Measurements from ENCODE around the gene CASR.

Gene CASR

DNA sequence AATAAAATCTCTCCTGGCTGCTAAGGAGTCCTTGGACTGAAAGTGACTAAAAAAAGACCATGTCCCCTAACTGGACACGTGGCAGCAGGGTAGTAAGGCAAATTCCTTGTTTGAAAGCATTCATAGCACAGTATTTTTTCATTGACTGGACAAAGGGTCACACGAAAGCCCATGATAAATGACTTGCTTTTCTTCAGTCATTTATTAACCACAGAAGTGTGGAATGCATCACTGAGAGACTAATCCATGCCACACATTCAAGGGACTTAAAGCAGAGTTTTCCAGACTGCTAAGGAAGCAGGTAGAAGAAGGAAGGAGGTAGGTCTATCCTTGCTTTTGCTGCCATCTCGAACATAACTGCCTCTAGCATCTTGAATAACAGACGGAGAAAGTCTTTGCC, 31.2 kb downstream of the CASR start:
- DNase-seq (ENCODE audit: low read depth) = no peak

DNA sequence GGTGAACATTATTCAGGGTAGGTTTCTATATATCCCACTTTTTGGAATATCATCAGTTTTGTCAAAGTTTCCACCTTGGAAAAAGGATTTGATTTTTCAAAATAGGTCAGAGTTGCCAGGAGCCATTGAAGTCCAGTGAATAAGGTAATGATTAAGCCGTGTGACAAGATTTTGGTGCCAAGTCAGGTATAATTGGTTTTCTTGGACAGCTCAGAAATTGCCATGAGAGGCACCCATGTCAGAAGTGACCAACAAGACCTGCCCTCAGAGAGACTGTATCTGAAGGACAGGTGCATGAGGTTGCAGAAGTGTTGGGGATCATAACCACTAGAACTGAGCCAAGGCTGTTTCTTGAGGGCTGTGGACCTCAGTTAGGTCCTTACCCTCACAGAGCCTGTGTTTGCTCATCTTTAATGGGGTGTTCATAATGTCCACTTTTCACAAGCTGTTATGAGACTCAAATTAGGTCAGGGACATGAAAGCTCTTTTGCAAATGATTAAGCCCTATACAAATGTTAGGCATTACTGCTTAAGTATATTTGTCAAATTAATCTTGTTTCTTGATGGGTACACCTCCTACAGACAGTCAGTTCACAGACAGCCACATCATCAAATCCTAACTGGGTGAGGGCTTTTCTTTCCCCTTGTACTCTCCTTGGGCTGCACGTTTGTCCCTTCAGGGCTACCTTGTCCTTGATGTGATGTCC, 32.3 kb downstream of the CASR start:
- DNase-seq (ENCODE audit: low read depth) = no peak

DNA sequence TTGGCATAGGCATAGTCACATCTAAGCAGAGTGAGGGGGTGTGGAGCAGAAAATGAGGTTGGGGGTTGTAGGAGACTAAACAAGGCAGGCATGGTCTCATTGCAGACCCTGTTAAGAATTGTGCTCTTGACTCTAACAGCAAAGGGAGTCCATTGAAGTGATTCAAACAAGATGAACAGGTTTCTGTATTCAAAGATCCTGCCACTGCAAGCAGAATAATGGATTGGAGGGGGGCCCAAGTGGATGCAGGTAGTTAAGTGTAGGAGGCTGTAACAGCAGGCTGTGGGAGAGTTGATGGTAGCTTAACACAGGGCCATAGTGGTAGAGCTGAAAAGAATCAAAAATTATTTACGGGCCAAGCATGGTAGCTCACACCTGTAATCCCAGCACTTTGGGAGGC, 34.4 kb downstream of the CASR start:
- no peak for DNase-seq (ENCODE audit: low read depth)

DNA sequence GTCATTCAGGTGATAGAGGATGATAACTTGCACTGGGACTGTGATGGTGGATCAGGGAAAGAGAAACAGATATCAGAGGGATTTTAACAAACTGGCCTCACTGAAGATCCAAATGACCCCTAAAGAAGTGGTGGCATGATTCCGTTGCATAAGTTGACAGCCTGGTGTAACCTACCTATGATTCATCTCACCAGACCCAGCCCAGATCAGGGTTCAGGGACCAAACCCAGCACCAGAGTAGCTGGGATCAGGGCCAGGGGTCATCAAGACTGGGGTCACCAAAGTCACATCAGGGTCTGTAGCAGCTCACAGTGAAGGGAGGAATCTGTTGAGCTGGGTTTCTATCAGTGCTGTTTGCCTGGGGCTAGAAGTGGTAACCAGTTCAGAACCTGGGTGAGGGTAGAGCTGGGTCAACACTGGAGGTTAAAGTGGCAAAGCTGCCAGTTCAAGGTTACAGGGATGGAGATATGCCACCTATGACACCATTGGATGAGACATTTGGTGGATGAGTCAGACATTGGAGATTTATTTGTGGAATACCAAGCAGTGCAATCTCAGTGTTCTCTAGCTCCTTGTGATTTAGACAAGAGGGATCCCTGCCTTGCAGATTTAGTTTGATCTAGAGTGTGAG, 35.9 kb downstream of the CASR start:
- no peak for DNase-seq (ENCODE audit: low read depth)

DNA sequence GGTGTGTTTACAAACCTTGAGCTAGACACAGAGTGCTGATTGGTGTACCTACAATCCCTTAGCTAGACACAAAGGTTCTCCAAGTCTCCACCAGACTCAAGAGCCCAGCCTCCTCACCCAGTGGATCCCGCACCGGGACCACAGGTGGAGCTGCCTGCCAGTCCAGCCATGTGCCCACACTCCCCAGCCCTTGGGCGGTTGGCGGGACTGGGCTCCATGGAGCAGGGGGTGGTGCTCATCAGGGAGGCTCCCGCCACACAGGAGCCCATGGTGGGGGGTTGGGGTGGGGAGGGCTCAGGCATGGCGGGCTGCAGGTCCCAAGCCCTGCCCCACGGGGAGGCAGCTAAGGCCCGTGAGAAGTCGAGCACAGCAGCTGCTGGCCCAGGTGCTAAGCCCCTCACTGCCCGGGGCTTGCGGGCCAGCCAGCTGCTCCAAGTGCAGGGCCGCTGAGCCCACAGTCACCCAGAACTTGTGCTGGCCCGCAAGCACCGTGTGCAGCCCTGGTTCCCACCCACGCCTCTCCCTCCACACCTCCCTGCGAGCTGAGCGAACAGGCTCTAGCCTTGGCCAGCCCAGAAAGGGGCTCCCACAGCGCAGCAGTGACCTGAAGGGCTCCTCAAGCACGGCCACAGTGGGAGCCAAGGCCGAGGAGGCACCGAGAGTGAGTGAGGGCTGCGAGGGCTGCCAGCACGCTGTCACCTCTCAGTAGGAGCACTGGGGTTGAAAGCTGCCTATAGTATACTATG, 43.7 kb downstream of the CASR start:
- DNase-seq (ENCODE audit: low read depth) = no peak

DNA sequence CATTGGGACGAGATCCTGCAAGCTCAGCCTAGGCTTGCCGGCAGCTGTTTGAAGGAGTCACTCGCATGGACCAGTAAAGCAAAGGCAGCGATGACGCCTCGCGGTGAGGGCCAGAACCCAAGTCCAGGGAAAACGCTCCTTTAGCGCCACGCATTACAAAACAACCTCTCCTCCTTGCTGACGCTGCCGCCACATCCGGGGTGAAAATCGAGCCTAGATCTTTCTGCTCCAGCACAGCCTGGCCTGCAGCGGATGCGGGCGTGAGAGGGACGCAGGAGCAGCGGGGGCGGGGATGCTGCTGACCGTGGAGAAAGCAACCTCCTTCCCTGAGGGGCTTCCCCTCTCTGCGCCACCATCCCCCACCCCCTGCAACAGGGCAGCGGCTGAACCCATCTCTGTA, 46.7 kb downstream of the CASR start:
- DNase-seq (ENCODE audit: low read depth) = no peak

DNA sequence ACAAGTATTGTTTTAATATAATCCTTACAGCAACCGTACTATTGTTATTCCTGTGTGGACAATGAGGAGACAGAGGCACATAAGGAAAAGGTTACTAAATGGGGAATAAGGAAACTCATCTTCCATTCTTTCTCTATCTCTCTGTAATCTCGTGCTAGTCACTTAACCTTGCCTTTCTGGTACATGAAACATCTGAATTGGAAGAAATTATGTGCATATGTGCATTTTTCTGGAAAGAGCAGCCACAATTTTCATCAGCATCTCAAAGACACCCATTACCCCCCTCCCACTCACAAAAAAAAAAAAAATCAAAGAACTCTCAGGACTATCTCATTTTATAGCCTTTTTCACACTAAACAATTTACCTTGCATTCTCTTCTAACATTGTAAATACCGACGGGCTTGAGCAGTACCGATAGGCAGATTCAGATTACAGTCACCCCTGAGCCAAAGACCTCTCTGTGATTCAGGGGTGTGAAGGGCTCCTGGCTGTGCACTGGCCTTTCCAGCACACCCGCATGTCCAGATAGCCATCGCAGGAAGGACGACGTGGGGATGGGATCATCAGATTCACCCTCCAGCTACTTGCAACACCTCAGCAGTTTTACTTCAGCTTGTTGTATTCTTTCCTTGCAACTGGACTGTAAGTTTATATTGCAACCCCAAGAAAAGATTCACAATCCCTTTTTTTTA, 48.1 kb downstream of the CASR start:
- DNase-seq (ENCODE audit: low read depth) = no peak

DNA sequence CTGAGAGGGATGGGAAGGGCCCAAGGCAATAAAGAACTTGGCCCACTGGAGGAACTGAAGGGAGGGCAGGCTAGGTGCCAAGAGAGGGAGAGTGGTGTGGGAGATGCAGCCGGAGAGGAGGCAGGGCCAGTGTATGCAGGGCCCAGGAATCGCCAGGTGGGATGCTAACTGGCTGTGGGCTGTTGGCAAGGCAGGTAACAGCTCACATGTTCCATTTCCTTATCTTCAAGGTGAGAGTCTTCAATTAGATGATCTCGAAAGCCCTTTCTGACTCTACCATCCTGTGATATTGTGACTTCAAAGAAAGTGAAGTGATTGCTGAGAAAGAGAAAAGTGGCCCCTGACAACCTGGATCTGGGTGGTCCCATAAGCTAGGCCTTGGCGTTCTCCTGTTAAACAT, 49.0 kb downstream of the CASR start:
- no peak for DNase-seq (ENCODE audit: low read depth)

DNA sequence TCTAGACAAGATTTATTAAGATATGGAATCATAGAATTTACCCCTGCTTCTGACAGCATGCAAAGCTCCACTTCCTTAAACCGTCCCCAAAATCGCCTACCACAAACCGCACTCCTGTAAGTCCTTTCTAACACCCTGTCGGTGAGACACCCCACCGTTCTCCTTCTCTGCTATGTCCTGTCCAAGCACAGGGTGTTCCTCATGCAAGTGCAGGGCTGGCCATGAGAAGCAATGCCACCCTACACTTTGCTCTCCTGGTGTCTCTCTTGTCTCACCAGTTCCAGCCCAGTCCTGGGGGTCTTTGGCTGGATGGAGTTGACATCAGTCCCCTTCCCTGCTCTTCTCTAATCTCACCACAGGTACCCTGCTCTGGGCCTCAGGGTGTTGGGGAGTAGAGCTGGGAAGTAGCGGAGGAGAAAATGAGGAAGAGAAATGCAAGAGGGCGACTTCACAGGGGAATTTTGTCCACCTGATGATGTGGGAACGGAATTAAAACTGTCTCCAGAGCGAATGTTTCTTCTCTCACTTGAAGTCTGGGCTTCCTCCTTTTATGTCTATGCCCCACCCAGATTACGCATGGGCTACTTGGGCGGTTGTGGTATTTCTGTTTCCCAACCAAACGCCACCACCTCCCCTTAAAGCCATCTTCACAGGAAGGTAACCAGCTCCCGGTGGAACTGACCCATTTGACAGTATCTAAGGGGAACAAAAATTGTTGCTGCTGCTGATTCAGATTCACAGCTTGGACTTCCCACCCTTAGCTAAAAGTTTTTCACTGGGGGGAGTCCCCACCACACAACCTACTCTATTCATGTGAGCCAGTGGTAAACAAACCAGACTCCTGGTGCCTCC, 49.9 kb downstream of the CASR start:
- DNase-seq (ENCODE audit: low read depth) = no peak

DNA sequence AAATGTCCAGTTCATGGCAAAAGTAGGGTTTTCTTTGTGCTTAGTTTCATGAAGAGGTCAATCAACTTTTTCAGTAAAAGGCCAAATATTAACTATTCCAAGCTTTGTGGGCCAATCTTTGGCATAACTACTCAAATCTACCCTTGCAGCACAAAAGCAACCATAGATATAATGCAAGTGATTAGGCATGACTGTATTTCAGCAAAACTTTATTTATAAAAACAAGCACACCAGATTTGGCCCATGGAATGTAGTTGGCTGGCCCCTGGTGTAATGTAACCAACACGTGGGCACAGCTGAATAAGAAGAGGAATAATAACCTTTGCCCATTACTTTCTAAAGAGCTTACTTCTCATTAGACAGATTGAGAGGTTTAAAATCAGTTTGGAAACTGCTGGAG, 50.6 kb downstream of the CASR start:
- no peak for DNase-seq (ENCODE audit: low read depth)

DNA sequence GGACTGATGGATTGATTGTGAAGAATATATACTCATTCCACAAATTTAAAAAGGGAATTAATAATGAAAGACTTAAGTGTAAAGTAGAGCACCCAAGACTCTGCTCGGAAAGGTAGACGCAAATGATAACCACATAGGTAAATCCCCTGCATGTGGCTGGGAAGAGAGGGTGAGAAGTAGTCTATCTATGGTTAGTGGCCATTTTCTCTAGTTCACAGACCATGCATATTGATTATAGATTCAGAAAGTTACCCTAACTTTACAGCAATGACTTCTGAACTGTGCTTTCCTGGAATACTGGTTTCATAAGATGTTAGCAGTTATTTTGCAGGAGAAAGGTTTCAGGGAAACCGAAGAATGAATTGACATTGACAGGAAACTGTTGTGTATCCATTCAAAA, 51.7 kb downstream of the CASR start:
- no peak for DNase-seq (ENCODE audit: low read depth)

DNA sequence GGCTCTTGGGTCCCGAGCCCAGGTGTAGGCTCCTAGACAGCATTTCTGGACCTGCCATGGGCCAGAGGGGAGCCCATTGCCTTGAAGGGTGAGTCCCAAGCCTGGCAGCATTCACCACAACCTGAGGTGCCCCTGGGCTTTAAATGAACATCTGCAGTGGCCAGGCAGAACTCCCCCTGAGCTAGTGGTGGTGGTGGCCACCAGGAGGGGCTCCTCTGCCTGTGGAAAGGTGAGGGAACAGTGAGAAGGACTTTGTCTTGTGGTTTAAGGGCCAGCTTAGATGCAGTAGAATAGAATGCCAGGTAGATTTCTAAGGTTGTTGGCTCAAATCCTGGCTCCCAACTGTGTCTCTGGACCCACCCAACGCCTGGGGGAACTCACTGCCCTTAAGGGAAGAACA, 55.6 kb downstream of the CASR start:
- no peak for DNase-seq (ENCODE audit: low read depth)

DNA sequence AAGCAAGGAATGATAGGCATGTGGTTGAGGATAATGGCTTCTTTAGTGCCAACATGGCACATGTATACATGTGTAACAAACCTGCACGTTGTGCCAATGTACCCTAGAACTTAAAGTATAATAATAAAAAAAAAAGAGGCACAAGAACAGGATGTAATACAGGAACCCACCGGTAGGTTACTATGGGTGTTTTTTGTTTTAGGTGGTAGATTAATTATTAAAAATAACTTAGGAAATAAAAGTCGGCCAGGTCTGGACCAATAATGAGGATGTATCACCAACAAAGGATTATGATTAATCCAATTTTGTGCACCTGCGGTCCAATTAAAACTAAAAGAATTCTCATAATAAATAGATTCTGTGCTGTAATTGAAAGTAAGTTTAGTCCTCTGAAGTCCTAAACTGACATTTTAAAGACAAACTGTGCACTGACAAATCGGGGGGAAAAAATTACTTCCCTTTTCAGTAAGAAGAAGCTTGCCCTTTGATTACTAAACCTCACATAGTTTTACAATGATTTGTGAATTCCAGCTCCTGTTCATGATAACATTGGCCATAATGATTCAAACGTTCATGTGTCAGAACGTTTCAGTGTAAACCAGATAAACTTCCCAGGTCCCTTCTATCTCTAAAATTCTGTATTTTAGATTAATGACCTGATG, 62.2 kb downstream of the CASR start:
- DNase-seq (ENCODE audit: low read depth) = no peak

DNA sequence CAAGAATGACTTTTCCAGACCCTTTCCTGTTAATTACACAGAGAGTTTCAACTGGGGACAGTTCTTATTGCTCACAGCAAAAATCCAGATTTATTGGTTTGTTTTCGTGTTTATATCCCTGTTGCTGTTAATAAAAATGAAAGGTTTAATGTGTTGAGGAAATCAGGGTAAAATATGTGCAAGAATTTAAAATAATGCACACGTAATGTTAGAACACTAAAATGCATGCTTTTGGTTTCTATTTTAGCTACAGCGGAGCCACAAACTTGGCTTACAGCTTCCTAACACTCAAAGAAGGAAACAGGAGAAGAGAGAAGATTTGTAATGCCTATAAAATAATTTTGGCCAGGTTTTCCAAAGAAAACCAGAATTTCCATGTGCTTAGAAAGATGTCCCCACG, 62.7 kb downstream of the CASR start:
- DNase-seq (ENCODE audit: low read depth) = no peak

DNA sequence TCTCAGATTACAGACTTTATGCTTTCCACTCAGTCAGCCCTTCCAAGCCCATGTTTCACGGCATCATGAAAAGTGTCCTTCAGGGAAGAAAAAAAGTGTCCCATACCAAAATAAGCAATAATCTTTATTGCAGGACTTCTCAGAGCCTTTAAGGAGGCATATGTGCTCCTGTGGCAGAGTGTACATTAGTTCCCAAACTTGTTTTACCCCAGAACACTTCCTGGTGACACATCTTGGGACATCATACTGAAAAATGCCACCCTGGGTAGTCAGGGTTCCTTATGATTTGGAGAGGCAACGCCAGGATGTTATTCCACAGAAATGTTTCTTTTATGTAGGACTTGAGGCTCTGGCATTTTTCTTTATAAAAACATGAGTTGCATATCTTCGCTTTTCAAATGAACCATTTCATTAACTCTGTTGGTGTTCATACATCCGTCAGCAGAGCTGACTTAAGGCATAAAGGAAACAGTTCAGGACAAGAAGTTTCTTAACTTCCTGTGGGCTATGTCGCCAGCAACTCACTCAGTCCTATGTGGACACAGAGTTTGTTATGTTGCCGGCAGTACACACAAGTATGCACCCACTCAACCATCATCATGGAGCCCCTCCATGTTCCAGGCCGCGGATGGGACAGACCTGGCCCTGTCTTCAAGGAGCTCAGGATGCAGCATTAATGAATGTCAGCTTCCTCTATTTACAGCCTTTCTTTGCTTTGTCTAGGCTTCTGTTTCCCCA, 63.8 kb downstream of the CASR start:
- DNase-seq (ENCODE audit: low read depth) = no peak

DNA sequence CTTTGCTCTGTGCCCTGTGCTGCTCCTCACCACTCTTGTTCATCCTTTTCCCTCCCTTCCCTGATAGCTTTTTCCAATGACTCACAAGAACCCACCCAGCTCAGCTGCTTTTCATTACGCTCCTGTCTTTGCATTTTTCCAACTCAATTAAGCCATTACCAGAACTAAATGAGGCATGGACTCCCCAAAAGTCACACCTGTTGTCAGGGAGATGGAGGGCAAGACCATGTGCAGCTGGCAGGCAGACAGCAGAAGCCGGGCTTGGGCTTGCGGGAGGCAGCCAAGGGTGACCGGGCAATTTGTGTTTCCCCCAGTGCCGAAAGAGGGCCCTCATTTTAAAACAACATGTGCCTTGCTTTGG, 64.3 kb downstream of the CASR start:
- DNase-seq (ENCODE audit: low read depth) = no peak

DNA sequence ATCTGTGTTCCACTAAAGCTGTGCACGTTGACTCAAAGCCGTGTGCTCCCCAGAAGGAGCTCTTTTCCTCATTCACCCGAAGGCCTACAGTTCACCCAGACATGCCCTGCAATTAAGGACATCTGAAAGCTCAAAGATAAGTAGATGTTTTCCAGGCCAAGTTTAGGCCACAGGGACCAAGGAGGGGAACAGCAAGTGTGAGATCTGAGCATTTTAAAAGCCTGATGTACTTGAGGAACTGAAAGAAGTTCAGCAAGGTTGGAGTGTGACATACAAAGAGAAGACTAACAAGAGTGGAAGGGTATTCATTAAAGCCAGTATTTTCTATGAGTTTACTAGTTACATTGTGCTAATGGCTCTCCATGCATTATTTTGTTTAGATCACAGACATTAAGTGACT, 68.0 kb downstream of the CASR start:
- DNase-seq (ENCODE audit: low read depth) = no peak

DNA sequence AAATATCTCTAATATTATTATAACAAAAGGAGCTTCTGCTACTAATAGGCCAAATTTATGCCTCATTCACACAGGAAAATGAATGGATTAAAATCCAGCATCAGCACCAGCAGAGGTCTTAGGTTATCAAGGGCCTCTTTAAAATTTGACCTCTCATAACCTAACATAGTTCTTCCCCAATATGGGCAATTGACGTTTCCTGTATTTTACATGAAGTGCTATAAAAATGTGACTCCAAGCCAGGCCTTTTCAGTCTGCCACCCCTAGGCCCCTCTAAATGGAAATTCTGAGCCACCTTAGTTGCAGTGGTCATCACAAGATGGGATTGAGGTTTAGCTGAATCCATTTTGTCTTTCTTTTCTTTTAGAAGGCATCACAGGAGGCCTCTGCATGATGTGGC, 70.1 kb downstream of the CASR start:
- no peak for DNase-seq (ENCODE audit: low read depth)

DNA sequence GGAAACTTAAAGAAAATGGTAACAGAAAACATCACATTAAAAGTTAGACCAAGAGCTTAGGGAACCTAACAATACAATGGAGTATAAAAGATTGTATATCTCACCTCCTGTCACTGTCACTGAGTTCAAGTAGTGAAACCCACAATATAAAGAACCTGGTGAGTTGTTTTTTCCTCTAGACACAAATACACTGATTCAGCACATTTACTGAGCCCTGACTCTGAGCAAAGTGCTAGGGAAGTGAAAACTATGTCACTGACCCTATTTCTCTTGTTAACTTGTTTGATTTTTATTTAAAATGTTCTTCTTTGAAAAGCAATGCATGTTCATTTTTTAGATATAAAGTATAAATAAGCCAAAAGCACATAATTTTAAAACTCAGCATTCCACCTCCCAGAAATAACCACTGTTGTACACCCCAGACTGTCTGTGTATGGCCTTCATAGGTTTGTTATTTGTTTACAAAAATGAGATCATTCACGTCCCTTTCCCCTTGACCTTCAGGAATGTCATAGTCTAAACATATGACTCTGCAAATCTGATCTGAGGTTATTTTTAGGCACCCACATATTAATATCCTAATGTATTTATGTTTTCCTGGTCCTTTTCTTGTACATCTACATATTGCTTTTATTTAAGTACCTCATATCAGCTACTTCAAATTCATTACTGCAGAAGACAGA, 72.4 kb downstream of the CASR start:
- DNase-seq (ENCODE audit: low read depth) = no peak
